Kidney capillary endothelial cell (primary cell): ENCODE data around the gene TMIE.
"Not testable (repeated sequence)": the region's sequence is repeated elsewhere in the genome, so short reads cannot be mapped to it uniquely, and the experiment has no call there.

Source experiments
- DNase-seq: peaks from one replicate; pipeline ENCODE4 v3.0.0-alpha.2; 2018; ENCODE audit warnings: low spot score

TMIE gene

GRCh38 chr3:46685446-46685845, 15.7 kb upstream of the TMIE start:
- no peak for DNase-seq

GRCh38 chr3:46690798-46691197, 10.4 kb upstream of the TMIE start:
- no peak for DNase-seq

- DNase-seq = peak; percentile 58
Measured at GRCh38 chr3:46692566-46692990, 8.6 kb upstream of the TMIE start.

GRCh38 chr3:46693038-46693891, 7.9 kb upstream of the TMIE start, which contains the start of gene ALS2CL:
Gene ALS2CL, minus strand, starts transcription at chr3:46693679. Its CDS starts 4,239 bp downstream, at chr3:46689440.
- peak; percentile 51 for DNase-seq

GRCh38 chr3:46693892-46694226, 7.3 kb upstream of the TMIE start:
- no peak for DNase-seq

GRCh38 chr3:46694520-46694919, 6.7 kb upstream of the TMIE start:
- no peak for DNase-seq

- DNase-seq = peak; percentile 93
Measured at GRCh38 chr3:46695177-46695961, 5.8 kb upstream of the TMIE start.

- no peak for DNase-seq
Measured at GRCh38 chr3:46695962-46696894, 5.0 kb upstream of the TMIE start.

- DNase-seq = no peak
Measured at GRCh38 chr3:46699676-46700523, 1.3 kb upstream of the TMIE start.

- no peak for DNase-seq
Measured at GRCh38 chr3:46700772-46701171, 420 bp upstream of the TMIE start.

GRCh38 chr3:46702246-46703012, 1.2 kb downstream of the TMIE start:
- DNase-seq = no peak

GRCh38 chr3:46703013-46703520, 1.9 kb downstream of the TMIE start:
- no peak for DNase-seq

- DNase-seq = not testable (repeated sequence)
Measured at GRCh38 chr3:46704346-46704745, 3.2 kb downstream of the TMIE start.

GRCh38 chr3:46705022-46705530, 3.9 kb downstream of the TMIE start:
- peak; percentile 69 for DNase-seq

GRCh38 chr3:46705751-46706552, 4.8 kb downstream of the TMIE start:
- peak; percentile 73 for DNase-seq

- DNase-seq = no peak
Measured at GRCh38 chr3:46706771-46707582, 5.8 kb downstream of the TMIE start.

GRCh38 chr3:46707601-46708011, 6.4 kb downstream of the TMIE start:
- DNase-seq = no peak
